IPS-NIHi11 (cell line): ENCODE data around the gene UST.
"Not testable (repeated sequence)": the region's sequence is repeated elsewhere in the genome, so short reads cannot be mapped to it uniquely, and the experiment has no call there.

ENCODE experiments used
- DNase-seq: peaks from one replicate; pipeline ENCODE4 v3.0.0; 2012; ENCODE audit warnings: mixed read lengths, low spot score

UST gene

DNA sequence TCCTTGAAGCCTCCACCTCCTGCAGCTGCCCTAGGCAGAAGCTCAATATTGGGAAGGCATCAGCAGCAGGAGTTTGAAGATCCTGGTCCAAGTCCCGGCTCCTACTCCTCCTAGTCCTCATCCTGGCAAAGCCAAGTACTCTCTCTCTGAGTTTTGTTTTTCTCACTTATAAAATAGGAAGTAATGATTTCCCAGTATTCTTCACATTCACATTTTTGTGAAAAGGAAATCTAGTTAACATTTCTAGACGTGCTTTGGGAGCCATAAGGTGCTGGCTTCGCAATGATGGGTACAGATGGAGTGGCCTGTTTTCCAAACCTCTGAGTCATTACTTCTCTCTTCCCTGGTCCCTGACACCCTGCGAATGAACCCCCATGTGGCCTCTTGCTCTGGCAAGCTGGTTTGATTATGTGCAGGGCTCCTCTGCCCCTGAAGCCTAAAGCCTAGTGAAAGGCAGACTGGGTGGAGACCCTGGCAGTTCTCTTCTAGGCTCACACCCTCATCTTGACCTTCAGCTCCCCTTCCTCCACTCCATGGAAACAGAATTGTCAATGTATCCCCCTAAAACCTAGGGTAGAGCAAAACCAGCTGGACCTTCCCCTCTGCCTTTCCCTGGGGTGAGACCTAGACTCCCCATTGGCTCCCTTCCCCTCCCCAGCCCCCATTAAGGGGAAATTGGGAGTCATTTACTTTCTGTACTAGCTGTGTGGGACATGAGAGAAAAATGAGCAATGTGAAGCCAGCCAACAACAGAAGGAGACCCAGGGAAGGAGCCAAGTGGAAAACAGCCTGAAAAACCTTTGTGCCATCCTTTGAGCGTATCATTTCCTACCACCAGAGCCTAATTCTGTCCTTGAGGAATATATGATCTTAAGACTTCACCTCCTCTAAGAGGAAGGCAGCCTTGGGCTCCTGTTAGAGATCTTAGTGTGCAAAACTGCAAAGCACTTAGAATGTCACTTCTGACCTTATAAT lies 158.4 kb downstream of the UST start:
- DNase-seq, result no peak

DNA sequence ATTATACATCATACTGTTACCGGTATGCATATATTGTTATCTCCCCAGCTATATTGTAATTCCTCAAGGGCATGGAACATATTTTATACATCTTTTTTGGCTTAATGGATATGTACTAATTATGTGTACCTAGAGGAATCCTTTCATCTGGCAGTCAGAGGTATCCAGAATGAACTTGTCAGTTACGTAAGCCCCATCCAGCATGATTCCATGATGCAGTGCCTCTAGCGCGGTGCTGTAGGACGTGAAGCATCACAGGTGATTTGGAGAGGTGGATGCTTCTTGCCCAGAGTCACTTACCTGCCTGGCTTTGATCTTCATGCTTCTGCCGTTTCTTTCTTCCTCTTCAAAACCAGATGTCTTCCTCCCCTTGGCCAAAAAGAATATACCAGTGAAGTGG lies 159.1 kb downstream of the UST start:
- no peak for DNase-seq

DNA sequence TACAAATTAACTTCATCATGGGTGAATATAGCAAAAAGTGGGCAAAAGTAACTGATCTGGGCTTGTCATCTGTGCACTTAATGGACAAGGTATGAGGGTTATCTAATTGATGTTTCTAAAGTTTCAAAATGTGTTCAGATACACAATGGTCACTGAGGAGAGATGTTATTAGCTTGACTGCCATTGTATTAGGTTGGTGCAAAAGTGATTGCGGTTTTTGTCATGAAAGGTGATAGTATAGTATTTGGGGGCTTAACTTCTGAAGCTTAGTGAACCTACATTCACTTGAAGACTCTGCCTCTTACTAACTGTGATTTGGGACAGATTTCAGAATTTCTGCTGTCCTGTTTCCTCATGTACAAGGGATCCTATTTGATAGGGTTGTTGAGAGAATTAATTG lies 159.6 kb downstream of the UST start:
- DNase-seq, result no peak

DNA sequence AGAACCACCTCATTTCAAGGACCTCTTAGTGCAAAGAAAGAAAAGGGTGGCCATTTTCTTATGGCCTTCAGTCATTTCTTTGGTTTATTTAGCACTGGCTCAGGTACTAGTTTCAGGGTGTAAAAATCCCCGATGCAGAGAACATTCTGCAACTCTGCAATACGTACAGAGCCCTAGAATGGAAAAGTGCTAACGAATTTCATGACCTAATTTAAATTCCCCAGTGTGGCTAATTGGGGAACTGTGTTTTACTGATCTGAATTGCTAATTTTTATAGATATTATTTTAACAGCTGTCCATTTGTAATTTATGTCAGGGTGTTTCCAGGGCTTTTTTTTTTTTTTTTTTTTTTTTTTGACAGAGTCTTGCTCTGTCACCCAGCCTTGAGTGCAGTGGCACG lies 160.7 kb downstream of the UST start:
- DNase-seq, result no peak

DNA sequence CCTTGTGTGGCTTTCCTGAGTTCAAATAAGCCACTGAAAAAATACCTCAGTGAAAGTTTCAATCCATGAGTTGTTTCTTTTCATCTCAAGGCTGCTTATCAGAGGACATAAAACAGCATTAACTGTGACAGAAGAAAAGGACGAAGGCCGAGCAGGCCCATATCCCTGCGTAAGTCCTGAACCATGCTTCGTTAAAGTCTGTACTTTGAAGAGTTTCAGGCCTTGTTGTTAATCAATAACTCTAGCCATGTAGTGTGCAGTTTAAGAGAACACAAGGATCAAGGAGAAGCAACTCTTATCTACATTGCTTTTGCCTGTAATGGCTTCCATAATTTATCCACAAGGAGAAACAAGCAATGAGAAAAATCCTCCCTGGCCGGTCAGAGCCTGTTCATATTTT lies 165.4 kb downstream of the UST start:
- no peak for DNase-seq

DNA sequence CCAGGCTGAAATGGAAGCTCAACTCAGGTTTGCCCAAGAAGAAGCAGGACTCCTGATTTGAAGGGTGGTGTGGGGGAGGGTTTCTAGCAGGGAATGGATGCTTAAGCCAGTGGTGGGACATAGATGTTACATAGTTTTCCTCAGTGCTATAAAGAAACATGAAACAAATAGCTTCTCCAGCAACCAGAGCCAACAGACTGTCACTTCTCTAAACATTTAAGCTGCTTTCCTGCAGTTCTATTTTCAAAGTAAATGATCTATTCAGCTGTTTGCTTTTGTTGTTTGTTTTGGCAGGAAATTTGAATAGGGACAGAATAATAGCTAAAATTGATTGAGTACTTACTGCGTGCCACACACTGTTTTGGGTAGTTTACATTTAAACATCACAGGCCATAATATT lies 169.0 kb downstream of the UST start:
- DNase-seq, result no peak

DNA sequence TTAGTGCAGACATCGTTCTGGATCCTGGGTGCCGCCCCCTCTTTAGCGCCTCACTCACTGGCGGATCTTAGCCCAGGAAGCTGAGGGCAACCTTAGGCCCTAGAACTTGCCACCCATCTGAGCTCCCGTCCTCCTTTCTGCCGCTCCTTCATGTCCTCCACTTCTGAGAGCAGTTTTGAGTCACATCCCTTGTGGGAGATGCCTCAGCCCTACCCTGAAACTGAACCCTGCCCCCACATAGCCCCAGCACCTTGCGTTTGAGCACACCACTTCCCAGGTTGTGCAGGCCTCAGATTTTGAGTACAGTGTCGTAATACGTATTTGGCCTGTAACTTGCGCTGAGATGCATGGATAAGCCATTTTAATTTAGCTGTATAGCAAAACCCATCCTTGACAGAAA lies 169.7 kb downstream of the UST start:
- not testable (repeated sequence) for DNase-seq

DNA sequence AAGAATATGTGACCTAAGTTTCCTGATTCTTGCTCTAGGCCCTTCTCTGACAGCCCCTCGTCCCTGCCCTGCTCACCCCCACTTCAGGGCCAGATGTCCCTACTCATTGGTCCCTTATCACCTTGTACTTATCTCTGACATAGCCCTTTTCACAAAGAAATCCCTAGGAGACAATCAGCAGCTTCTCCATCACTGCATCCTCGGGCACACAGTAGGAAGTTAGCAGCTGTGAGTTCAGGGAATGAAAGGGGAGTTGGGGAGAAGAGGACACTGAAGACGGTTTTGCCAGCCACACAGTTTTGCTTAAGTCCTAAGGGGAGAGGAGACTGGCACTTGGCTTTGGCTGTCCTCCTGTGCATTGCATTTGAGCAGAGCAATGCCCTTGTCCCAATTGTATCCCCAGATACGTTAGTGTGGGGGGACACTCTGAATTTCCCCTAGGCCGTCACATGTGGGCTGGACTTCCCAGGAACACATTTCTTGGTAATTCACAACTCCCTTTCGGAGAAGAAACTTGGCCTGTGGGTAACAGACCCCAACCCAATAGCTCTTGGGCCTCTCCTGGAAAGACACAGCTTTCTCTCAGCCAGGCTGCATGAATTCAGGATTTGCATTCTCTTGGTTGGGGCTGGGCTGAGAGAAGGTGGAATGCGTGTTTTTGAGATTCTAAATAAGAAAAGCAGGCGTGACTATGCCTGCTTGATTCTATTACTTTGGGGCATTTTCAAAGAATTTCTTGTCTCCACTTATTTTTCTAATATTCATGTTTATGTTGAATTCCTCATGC lies 177.6 kb downstream of the UST start:
- peak; percentile 32 for DNase-seq

DNA sequence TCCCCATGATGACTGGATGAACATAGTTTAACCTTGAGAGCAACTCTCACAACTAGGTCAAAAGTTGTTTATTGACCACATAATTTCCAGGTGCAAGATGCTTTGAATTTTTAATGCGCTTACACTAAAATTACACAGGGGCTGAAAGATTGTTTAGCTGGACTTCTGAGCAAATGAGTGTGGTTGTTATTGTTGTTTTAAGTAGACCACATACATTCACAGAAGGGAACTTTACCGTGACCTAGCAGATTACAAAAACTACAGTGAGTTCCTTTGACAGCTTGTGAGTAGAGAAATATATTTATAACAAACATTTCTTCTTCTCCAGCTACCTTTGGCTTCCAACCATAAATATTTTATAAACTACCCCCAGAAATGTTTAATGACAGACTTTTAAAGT lies 178.9 kb downstream of the UST start:
- DNase-seq, result no peak

DNA sequence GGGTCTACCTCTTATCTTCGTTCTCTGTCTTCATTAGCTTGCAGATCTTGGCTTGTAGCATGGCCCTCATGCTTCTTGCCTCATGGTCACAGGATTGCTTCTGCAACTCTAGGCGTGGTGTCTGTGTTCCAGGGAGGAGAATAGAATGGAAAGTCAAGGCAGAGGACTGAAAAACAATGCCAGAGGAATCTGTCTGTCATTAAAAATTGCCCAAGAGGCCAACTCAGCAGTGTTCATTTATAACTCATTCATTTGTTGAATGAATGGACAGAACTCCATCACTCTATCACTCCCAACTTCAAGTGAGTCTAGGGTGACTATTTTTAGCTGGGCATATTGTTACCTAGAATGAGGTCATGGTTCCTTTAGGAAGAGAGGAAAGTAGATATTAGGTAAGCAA lies 179.6 kb downstream of the UST start:
- no peak for DNase-seq

DNA sequence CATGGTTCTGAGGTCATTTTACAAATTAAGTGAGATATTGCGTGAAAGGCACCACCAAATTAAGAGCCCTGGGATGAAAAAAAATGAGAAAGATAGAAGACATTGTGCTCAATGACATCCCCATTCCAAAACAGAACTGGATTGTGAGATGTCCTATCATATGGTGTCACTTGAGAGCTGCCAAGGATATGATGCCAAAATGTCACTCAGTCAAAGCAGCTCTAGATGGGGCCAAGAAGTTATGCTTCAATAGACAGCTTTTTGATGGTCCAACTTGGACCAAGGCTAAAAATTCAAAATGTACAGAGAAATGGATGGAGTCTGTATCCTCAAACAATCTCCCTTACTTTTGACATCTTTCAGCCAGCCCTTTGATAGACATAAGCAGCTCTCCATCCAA lies 180.8 kb downstream of the UST start:
- no peak for DNase-seq

DNA sequence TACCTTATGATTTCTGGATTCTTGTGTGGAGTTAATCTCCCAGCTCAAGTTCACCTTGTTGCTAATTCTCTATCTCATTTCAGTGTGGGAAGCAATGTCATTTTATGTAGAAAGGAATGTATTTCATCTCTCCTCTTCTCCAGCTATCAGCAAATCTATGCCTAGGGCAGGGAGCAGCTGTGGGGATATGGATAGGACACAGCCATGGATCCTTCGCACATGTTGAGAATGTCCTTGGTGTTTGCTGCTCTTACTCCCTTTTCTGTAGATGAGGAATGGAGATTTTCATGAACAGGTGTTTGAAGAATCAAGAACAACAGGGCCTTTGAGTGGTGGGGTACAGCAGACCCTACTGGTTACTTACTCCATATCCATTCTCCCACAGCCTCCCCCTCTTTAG lies 182.0 kb downstream of the UST start:
- no peak for DNase-seq

DNA sequence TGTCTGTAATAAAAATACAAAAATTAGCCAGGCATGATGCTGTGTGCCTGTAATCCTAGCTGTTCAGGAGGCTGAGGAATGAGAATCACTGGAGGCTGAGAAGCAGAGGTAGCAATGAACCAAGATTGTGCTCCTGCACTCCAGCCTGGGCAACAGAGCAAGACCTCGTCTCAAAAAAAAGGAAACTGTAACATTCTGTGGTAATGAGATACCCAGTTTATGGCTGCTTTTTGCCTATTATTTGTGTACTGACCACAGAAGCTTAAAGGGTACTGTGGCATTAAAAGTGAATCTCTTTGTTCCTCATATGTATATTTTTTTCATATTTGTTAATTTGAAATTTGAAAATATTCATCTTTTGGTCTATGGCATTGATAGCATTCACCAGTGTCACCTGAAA lies 185.4 kb downstream of the UST start:
- no peak for DNase-seq

DNA sequence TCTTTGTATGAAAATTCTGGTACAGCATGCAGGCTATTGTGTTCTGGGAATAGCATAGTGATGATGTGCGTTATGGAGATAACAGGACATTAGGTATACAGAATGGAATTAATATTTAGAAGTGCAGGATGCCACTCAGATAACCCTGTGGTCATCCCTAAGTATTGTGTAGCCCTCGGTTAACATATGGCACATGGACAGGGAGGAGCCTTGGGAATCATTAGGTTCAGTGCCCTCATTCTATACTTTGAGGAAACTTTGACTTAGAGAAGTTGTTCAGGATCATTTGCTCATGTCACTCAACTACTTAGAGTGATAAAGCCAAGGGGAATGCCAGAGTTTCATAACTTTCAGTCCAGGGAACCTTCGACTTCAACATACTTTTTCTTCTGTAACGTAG lies 185.9 kb downstream of the UST start:
- no peak for DNase-seq

DNA sequence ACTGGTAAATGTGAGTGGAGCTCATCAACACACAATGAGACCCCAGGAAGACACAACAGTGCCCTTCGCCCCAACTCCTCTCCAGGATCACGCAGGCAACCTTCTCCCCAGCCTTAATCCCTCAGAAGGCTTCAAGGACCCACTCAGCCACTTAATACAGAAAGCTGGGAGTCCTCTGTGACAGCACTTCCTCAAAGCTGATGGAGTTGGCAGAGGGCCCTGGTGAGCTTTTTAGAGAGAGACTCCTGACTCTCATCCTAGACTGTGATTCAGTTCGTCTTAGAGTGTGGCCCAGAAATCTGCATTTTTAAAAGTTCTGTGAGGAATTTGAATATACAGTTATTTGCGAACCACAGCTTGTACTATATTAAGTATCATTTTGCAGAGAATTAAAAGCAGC lies 187.7 kb downstream of the UST start:
- DNase-seq, result no peak

DNA sequence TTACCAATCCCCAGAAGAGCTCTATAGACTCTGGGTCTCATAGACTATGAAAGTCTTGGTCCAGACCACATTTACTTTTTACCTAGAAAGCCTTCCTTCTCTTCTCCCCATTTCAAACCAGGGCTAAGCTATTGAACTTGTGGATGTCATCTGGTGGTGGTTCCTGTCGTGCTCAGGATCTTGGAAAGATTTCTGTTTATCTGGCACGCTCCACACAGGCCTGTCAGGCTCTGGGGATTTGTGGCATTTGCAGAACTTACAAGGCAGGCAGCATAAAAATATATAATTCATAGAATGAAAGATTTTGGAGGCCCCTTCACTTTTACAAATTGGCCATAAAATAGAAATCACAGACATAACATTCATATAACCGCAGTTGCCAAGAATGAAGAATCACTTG lies 188.1 kb downstream of the UST start:
- no peak for DNase-seq

DNA sequence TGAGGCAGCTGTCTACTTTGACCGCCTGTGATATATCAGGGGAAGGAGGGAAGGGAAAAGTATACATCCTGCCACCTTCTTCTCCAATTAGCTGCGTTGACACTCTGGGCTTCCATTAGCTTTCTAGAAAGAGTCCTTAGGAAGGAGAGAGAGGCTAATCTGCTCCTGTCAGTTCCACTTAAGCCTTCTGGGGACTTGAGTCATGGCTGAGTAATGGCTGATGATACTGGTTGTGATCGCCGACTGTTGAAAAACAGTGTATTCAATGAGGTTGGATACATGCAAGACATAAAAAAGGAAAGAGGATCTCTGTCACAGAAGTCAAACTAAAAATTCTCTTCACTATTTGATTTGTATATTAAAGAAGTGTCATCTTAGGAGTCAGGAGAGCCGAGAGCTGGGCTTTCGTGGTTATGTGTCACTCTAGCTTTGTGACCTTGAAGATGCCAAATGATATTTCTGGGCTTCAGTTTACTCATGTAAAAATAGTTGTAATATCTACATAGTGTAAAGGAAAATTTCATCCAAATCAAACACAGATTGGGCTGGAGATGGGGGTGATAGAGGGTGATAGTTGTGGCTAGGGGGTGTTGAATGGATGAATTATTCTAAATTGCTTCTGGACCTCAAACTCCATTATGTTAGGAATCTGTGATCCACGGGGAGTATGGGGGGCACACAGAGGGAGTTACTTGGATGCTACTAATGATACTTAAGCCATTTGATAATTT lies 189.0 kb downstream of the UST start:
- DNase-seq, result no peak

DNA sequence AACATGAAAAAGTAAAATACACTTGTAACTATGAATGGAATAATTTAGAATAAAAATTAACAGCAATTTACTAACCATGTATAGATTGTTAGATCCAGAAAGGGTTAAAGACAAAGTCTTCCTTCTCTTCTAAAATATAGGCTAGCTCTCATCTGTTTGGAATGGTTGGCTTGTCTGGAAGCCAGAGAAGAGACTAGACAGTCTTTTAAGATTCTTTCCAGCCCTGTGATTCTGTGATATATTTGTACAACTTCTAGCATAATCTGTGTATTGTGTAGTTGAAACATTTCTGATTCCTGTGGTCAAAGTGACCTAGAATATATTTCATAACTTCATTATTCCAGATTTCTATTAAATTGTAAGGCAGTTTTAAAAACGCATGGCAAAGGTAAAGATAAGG lies 196.6 kb downstream of the UST start:
- no peak for DNase-seq

DNA sequence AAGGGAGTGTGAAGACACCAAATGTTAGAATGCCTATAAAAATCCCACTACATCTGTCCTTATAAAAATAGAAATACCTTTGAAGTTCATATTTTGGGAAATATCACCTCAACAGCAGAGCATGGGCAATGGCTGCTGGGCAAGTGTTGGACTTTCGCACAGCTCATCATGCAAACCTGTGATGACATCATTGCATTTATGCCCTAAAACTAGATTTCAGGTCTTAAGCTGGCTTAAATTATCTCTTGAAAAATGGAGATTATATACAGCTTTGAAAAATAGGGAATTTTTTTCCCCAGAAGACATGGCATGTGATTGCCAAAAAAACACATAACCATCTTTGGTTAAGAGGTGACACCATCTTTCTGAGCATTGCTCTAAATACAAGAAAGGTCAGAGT lies 197.8 kb downstream of the UST start:
- DNase-seq, result no peak

DNA sequence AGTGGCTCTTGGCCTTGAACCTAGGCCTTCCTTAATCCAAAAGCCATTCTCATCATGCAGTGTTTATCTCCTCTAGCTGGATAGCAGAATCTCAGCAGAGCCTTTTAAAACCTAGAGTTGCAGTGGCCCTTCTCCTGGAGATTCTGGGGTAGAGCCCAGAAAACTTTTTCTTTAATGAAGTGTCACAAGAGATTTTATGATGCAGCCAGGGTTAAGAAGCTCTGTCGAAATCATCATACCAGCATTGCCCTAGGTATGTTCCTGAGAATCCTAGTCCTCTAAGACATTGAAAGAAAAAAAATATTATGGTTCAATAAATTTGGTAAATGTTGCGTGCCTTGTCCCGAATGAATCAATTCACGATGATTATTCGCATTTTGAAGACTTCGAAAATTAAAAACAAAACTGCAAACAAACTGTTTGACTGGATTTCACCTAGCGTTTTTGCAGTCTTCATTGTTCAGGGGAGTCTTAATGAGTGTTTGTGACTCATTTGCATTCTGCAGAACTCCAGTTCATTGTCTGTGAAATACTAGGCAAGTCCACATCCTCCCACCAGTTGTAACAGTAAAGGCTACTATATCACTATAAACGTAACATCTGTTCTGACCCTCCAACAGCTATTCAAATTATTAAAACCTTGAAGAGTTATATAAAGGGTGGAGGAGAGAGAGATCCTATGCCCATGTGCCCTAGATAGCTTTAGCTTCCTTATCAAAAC lies 198.6 kb downstream of the UST start:
- DNase-seq, result no peak

DNA sequence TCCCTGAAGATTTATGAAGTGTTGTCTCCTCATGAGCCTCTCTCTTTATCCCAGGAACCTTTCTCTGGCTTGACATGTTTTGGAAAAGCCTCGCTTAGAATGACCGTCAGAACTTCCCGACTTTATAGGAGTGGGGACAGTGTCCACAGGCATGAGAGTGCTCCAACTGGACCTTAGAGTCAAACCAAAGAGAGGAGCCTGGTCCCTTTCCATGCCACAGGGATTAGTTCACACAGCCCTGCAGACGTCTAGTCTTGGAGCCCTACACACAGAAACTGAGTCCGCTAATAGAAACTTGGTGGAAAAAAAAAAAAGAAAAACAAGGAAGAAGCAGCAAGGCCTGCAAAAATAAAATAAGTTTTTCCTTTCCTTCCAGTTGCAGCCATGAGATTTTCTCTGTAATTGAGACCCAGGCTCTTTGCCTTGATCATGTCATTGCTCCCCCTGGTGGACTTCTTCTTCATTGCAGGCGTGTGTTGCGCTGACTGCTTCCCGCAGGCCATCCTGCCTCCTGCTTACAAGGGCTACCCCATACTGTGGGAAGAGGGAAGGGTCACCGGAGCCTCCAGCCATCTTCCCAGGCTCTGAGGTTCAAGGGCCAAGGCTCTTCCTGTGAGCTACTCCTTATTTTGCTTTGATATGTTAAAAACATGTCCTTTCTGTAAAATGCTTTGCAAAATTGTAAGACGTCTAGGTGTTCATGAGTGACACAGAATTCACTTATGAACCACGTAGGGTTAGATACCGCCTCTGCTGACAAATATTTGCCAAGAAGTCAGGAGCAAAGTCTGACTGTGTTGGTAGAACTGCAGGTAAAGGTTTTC lies 201.0 kb downstream of the UST start:
- peak; percentile 89 for DNase-seq
